Subcutaneous abdominal adipose tissue (tissue), 5 donors: ENCODE data around the gene LRRTM4.

Experiments
- H3K27ac ChIP-seq: one replicate; pipeline ENCODE4 v1.7.0; 2013; ENCODE audit warnings: low read depth, mild to moderate bottlenecking, inconsistent platforms, low read length, moderate library complexity
- H3K27me3 ChIP-seq, 5 donors: one replicate each; pipeline ENCODE4 v1.7.0; 2013; ENCODE audit warnings: low read length in 5 of 5, inconsistent platforms in 1 of 5; ENCODE audit not compliant: control insufficient read depth in 5 of 5, insufficient read depth in 4 of 5
- H3K36me3 ChIP-seq, 5 donors: one replicate each; pipeline ENCODE4 v1.7.0; 2013; ENCODE audit warnings: low read length in 5 of 5; ENCODE audit not compliant: control insufficient read depth in 5 of 5, insufficient read depth in 5 of 5
- H3K4me1 ChIP-seq, 5 donors: one replicate each; pipeline ENCODE4 v1.7.0; 2013; ENCODE audit warnings: low read length in 5 of 5, mild to moderate bottlenecking in 3 of 5, moderate library complexity in 1 of 5; ENCODE audit not compliant: control insufficient read depth in 5 of 5, insufficient read depth in 5 of 5
- H3K4me3 ChIP-seq, 5 donors: one replicate each; pipeline ENCODE4 v1.7.0; 2013; ENCODE audit warnings: low read length in 5 of 5, low read depth in 1 of 5
- H3K9ac ChIP-seq, 5 donors: one replicate each; pipeline ENCODE4 v1.7.0; 2013; ENCODE audit warnings: low read length in 5 of 5, mild to moderate bottlenecking in 4 of 5, moderate library complexity in 3 of 5
- H3K9me3 ChIP-seq, 5 donors: one replicate each; pipeline ENCODE4 v1.7.0; 2013; ENCODE audit warnings: low read length in 5 of 5; ENCODE audit not compliant: control insufficient read depth in 5 of 5
- donor health status: healthy.
- donor health status: healthy.
- donor health status: healthy.
- donor health status: healthy.
- donor health status: healthy.

Gene LRRTM4

DNA sequence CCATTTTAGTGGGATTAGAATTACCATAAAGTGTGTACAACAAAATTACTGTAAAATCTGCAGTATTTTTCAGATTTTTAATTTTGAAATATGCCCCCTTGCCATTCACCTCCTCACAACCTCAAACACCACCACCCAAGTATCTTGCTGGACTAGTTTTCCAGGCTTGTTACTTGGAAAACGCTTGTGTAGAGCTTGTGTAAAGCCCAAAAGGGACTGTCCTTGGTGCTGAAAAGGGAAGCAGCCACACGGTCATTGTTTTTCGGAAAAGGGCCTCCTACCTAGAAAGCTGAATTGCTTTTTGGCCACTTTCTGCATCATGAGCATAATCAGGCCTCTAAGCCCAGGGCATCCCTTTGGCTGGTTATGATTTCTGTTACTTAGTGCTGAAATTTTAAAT, 563.4 kb downstream of the LRRTM4 start:
- Histone ChIP-seq H3K36me3 (no peaks in the 10 kb centered on the region), H3K4me1 (no peaks in the 10 kb centered on the region), H3K27ac (no peak overlapping the region), H3K9me3 (no peaks in the 10 kb centered on the region), H3K27me3 (no peaks in the 10 kb centered on the region), H3K4me3 (no peak overlapping the region), H3K9ac (no peak overlapping the region)

DNA sequence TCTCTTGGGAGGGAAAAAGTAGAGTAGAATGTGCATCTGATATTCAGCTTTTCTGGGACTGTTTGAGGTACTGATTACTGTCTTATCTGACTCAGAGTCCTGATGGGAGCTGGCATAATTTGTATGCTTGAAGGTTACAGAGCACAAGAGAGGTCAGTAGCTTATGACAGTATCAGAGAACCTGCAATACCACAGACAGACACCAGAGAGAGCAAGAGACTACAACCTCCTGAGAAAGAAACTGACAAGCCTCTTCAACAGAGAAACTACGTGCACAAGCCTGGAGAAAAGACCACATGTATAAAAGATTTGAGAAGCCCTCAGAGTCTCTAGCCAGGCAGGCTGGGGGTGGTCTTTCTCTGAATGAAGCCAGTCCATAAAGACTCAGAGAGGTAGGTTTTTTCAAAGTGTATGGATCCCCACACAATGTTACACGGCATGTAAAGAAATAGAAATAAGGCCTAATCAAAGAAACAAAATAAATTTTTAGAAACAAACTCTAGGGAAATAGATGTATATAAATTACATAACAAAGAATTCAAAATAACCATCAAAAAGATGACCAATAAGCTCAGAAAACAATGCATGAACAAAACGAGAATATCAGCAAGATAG, 568.3 kb downstream of the LRRTM4 start:
- Histone ChIP-seq H3K9ac (no peak overlapping the region), H3K4me1 (no peaks in the 10 kb centered on the region), H3K4me3 (no peak overlapping the region), H3K9me3 (no peaks in the 10 kb centered on the region), H3K36me3 (no peaks in the 10 kb centered on the region), H3K27ac (no peak overlapping the region), H3K27me3 (no peaks in the 10 kb centered on the region)

DNA sequence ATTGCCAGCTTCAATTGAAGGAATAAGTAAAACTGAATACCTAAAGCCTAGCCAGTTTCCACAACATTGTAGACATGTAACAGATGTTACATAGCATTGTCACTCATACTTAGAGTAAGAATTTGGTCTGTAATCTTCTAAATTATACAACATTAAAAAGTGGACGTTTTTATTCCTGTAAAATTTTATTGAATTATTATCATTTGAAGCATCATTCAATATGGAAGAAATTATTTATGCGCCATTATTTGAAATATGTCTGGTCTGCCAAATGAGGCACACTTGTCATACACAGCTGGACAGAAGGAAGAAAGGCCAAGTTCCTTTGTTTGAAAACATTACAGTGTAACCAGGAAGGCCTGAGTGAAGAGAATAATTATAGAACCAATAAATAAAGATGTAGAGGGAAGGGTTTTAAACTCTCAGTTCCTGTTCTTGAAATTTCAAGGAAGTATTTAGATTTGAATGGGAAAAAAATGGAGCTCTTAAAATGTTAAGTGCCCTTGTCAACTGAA, 575.5 kb downstream of the LRRTM4 start:
- Histone ChIP-seq H3K36me3 (no peaks in the 10 kb centered on the region), H3K4me3 (no peak overlapping the region), H3K27me3 (no peaks in the 10 kb centered on the region), H3K9me3 (no peaks in the 10 kb centered on the region), H3K27ac (no peak overlapping the region), H3K9ac (no peak overlapping the region), H3K4me1 (no peaks in the 10 kb centered on the region)

DNA sequence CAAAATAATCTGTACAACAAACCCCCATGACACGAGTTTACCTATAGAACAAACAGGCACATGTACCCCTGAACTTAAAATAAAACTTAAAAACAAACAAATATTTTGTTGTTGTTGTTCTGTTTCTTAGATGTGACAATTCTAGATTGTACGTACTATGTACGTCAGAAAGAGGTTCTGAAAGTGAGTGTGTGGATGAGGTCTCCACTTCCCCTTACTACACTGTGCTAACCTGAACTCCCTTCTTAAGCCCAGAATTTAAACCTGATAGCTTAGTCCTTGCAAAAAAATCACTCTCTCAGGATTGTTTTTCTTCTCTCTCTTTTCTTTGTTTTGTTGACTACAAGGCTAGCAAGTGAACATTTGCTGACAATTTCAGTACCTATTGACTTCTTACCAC, 581.6 kb downstream of the LRRTM4 start:
- no peaks in the 10 kb centered on the region for H3K27me3 ChIP-seq
- no peak overlapping the region for H3K4me3 ChIP-seq
- H3K9me3 ChIP-seq, result no peaks in the 10 kb centered on the region
- no peaks in the 10 kb centered on the region for H3K4me1 ChIP-seq
- no peaks in the 10 kb centered on the region for H3K36me3 ChIP-seq
- H3K27ac ChIP-seq, result no peak overlapping the region
- no peak overlapping the region for H3K9ac ChIP-seq

DNA sequence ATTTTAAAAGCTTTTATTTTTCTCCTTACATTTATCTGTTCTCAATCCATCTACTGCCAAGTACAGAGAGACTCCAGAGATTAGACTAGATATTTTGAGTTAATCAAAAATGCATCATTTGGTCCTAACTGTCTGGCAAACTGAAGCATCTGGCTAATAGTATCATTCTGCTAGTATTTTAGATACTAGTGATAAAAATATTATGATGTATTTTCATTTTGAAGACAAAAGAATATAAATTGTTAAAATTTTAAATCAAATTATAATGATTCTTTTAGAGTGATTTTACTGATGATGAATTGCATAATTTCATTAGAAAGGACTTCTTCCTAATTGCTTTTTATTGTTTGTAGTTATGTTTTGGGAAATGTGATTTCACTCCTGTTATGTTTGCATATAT, 584.0 kb downstream of the LRRTM4 start:
- Histone ChIP-seq H3K4me1 (no peaks in the 10 kb centered on the region), H3K9me3 (no peaks in the 10 kb centered on the region), H3K4me3 (no peak overlapping the region), H3K27me3 (no peaks in the 10 kb centered on the region), H3K27ac (no peak overlapping the region), H3K9ac (no peak overlapping the region), H3K36me3 (no peaks in the 10 kb centered on the region)

DNA sequence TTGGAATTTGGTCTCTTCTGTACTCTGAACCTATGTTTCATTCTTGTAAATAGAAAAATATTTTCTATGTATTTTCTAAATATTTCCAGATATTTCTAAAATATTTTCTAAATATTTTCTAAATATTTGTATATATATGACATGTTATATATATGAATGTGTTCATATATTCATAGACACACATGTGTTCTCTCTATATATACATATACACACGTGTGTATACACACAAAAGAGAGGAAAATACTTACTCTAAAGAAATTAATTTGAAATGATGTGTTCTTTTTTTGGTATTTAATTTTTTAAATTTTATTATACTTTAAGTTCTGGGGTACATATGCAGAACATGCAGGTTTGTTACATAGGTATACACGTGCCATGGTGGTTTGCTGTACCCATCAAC, 589.6 kb downstream of the LRRTM4 start:
- no peaks in the 10 kb centered on the region for H3K9me3 ChIP-seq

DNA sequence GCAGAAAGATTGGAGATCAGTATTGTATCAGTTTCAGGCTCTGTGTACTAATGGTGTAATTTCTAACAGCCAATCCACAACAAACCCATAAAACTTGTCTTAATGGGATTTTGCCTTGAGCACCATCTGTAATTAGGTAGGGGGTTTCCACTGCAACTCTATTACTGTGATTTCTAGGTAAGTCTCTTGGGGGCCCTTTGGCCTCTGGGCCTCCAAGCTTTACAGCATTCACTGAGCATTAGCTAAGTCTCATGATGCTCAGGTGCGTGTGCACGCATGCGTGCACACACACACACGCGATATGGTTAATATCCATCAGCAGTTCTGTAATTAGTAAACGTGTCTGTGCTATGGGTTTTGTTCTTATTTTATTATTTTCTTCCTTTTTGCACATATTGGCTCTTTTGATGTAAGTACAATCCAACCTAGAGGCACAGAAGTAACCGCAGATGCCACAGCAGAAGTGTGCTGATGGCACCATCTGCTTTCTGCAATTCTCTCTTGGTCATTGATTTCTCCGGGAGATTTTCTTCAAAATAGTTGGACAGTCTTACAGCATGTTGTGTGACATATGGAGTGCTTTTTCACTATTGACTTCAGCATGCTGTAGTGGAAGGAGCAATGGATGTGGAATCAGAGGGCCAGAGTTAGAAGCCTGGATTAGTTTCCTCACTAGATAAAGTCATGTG, 592.0 kb downstream of the LRRTM4 start:
- no peaks in the 10 kb centered on the region for H3K4me1 ChIP-seq
- no peaks in the 10 kb centered on the region for H3K36me3 ChIP-seq
- H3K9ac ChIP-seq, result no peak overlapping the region
- H3K4me3 ChIP-seq, result no peak overlapping the region
- H3K27ac ChIP-seq, result no peak overlapping the region
- H3K27me3 ChIP-seq, result no peaks in the 10 kb centered on the region
- H3K9me3 ChIP-seq, result no peaks in the 10 kb centered on the region

More for the DNA sequence above, 589.6 kb downstream of the LRRTM4 start:
- Histone ChIP-seq H3K36me3 (no peaks in the 10 kb centered on the region), H3K4me1 (no peaks in the 10 kb centered on the region), H3K27me3 (no peaks in the 10 kb centered on the region), H3K27ac (no peak overlapping the region), H3K9ac (no peak overlapping the region), H3K4me3 (no peak overlapping the region)

DNA sequence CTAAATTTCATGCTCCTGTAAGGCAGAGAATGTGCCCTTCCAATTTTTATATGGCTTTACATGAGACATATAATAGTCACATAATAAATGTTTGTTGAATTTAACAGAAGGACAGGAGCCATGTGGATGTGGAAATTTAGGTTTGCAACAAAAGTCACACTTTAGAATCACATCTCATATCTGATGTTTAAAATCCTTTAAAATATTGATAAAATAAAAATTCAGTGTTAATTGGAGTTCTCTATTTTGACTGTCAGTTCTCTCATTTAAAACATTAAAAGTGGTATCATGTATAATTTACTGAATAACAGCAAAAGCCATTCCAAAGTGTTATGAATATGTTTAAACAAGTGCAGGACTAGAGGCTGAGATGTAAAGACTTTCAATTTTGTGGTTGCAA, 594.1 kb downstream of the LRRTM4 start:
- H3K9ac ChIP-seq, result no peak overlapping the region
- H3K4me1 ChIP-seq, result no peaks in the 10 kb centered on the region
- no peaks in the 10 kb centered on the region for H3K9me3 ChIP-seq
- no peak overlapping the region for H3K27ac ChIP-seq
- H3K4me3 ChIP-seq, result no peak overlapping the region
- H3K27me3 ChIP-seq, result no peaks in the 10 kb centered on the region
- H3K36me3 ChIP-seq, result no peaks in the 10 kb centered on the region

DNA sequence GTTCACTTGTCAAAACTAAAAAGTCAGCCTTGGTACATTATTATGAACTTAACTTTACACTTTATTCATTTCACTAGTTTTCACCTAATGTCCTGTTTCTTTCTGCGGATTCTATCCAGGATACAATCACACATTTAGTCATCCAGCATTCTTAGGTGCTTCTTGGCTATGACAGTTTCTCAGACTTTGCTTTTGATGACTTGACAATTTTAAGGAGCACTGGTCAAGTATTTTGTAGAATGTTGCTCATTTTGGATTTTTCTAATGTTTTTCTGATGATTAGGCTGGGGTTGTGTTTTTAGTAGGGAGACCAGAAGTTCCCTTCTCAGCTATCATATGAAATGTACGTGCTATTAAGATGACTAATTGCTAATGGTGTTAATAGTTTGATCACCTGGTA, 601.2 kb downstream of the LRRTM4 start:
- no peaks in the 10 kb centered on the region for H3K27me3 ChIP-seq
- H3K9me3 ChIP-seq, result no peaks in the 10 kb centered on the region
- no peaks in the 10 kb centered on the region for H3K36me3 ChIP-seq
- H3K4me3 ChIP-seq, result no peak overlapping the region
- no peak overlapping the region for H3K27ac ChIP-seq
- H3K9ac ChIP-seq, result no peak overlapping the region
- peaks cover 0 to 6% (median 3%) of the 10 kb centered on the region in 5 donors for H3K4me1 ChIP-seq

DNA sequence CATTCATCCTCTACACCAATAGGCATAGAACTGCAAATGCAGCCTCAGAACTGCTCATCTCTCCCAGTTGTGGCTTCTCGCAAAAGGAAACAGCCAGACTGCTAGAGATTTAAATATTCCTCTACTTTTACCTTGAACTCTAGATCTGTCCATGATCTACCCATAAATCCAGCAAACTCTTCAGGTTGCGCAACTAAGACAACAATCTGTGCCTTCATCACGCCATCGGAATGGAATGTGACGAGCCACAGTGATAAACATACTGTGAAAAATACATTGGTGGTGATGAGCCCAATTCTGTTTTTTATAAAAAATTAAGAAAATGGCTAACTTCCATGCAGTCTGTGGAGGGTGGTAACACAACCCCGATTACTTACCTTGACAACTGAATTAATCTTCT, 626.7 kb downstream of the LRRTM4 start:
- Histone ChIP-seq H3K4me1 (no peaks in the 10 kb centered on the region), H3K9me3 (no peaks in the 10 kb centered on the region), H3K27me3 (no peaks in the 10 kb centered on the region), H3K27ac (no peak overlapping the region), H3K36me3 (no peaks in the 10 kb centered on the region), H3K4me3 (no peak overlapping the region), H3K9ac (no peak overlapping the region)
